OCI-LY1 (cell line): Measurements from ENCODE around the gene ATP7B.
"Not testable (repeated sequence)": the region's sequence is repeated elsewhere in the genome, so short reads cannot be mapped to it uniquely, and the experiment has no call there.

Experiments used
- H2AFZ ChIP-seq: fragments of 200-600 bp; sonication (generic), shearing (Covaris generic); 2 replicates; pipeline ENCODE4 v1.6.0; 2014; ENCODE audit warnings: antibody characterized with exemption, mild to moderate bottlenecking, low read length
- H3F3A ChIP-seq: fragments of 200-600 bp; sonication (generic), shearing (Covaris generic); 2 replicates; pipeline ENCODE4 v1.6.0; 2014; ENCODE audit warnings: mild to moderate bottlenecking, antibody characterized with exemption, low read length, moderate library complexity; ENCODE audit not compliant: insufficient read depth
- H3K27ac ChIP-seq: fragments of 200-600 bp; sonication (generic); 2 replicates; pipeline ENCODE4 v1.5.1; 2014; ENCODE audit warnings: low read length, mixed run types, mild to moderate bottlenecking, low read depth; ENCODE audit not compliant: poor library complexity, severe bottlenecking
- H3K27me3 ChIP-seq: fragments of 200-600 bp; sonication (generic); 2 replicates; pipeline ENCODE4 v1.6.0; 2014; ENCODE audit warnings: antibody characterized with exemption, mild to moderate bottlenecking, low read length, moderate library complexity; ENCODE audit not compliant: insufficient read depth
- H3K36me3 ChIP-seq: fragments of 200-600 bp; sonication (generic); 2 replicates; pipeline ENCODE4 v1.6.1; 2014; ENCODE audit warnings: mild to moderate bottlenecking, antibody characterized with exemption, low read length, moderate library complexity, mixed read lengths; ENCODE audit not compliant: insufficient read depth
- H3K4me1 ChIP-seq: fragments of 200-600 bp; sonication (generic); 2 replicates; pipeline ENCODE4 v1.5.1; 2014; ENCODE audit warnings: mild to moderate bottlenecking, low read length, moderate library complexity; ENCODE audit not compliant: insufficient read depth, severe bottlenecking
- H3K4me2 ChIP-seq: fragments of 200-600 bp; sonication (generic), shearing (Covaris generic); 2 replicates; pipeline ENCODE4 v1.6.1; 2014; ENCODE audit warnings: low read length
- H3K4me3 ChIP-seq: fragments of 200-600 bp; sonication (generic); 2 replicates; pipeline ENCODE4 v1.5.1; 2014; ENCODE audit warnings: low read length, low read depth, mild to moderate bottlenecking, mixed read lengths; ENCODE audit not compliant: poor library complexity, severe bottlenecking
- H3K79me2 ChIP-seq: fragments of 200-600 bp; shearing (Covaris generic); 2 replicates; pipeline ENCODE4 v1.6.1; 2016; ENCODE audit warnings: mixed run types, low read length, mixed read lengths; ENCODE audit not compliant: insufficient read depth
- H3K9ac ChIP-seq: fragments of 200-600 bp; sonication (generic), shearing (Covaris generic); 2 replicates; pipeline ENCODE4 v1.6.1; 2014; ENCODE audit warnings: mild to moderate bottlenecking, low read length, mixed read lengths
- H3K9me2 ChIP-seq: fragments of 200-600 bp; sonication (generic), shearing (Covaris generic); 2 replicates; pipeline ENCODE4 v1.6.1; 2014; ENCODE audit warnings: low read depth, mild to moderate bottlenecking, low read length, mixed read lengths
- H3K9me3 ChIP-seq: fragments of 200-600 bp; shearing (Covaris generic); 2 replicates; pipeline ENCODE4 v1.6.1; 2014; ENCODE audit warnings: low read length, mixed read lengths
- H4K20me1 ChIP-seq: fragments of 200-600 bp; sonication (generic), shearing (Covaris generic); 2 replicates; pipeline ENCODE4 v1.6.0; 2016; ENCODE audit warnings: mild to moderate bottlenecking, low read length; ENCODE audit not compliant: insufficient read depth
- CTCF ChIP-seq: fragments of 200-600 bp; sonication (generic), shearing (Covaris generic); IDR thresholded peaks from 2 replicates; pipeline ENCODE4 v1.5.1; 2017; ENCODE audit warnings: mild to moderate bottlenecking, antibody characterized with exemption, low read length, moderate library complexity, mixed read lengths
- EZH2 ChIP-seq: fragments of 200-600 bp; sonication (generic), shearing (Covaris generic); IDR thresholded peaks from 2 replicates; pipeline ENCODE4 v1.8.0; 2017; ENCODE audit warnings: borderline replicate concordance, mixed run types, mild to moderate bottlenecking, antibody characterized with exemption, low read length, moderate library complexity, mixed read lengths

The ATP7B gene

GRCh38 chr13:51988988-51989618, 22.1 kb downstream of the ATP7B start:
- no peak for TF ChIP-seq CTCF
- no peak for TF ChIP-seq EZH2
- Histone ChIP-seq H2AFZ (no peak overlapping the region), H3K27ac (no peak overlapping the region), H3K79me2 (no peaks in the 10 kb centered on the region), H3K4me3 (no peak overlapping the region), H3K36me3 (no peaks in the 10 kb centered on the region), H4K20me1 (no peaks in the 10 kb centered on the region), H3K4me2 (no peak overlapping the region), H3K27me3 (no peaks in the 10 kb centered on the region), H3K4me1 (no peaks in the 10 kb centered on the region), H3F3A (no peaks in the 10 kb centered on the region), H3K9me3 (no peaks in the 10 kb centered on the region), H3K9ac (no peak overlapping the region), H3K9me2 (no peaks in the 10 kb centered on the region)

- H3K9ac ChIP-seq, H4K20me1 ChIP-seq, H3K4me2 ChIP-seq, H2AFZ ChIP-seq, H3K9me2 ChIP-seq, H3K4me1 ChIP-seq, H3K4me3 ChIP-seq, H3K27me3 ChIP-seq, H3K9me3 ChIP-seq, H3K36me3 ChIP-seq, H3F3A ChIP-seq, H3K79me2 ChIP-seq, H3K27ac ChIP-seq: not testable (repeated sequence)
These were observed 26.3 kb downstream of the ATP7B start for GRCh38 chr13:51984904-51985303.

- not testable (repeated sequence) for H3K79me2 ChIP-seq, H3K9ac ChIP-seq, H3K9me3 ChIP-seq, H2AFZ ChIP-seq, H3K4me3 ChIP-seq, H3K27me3 ChIP-seq, H3F3A ChIP-seq, H3K27ac ChIP-seq, H3K36me3 ChIP-seq, H3K4me2 ChIP-seq, H3K4me1 ChIP-seq, H3K9me2 ChIP-seq, H4K20me1 ChIP-seq
These were observed 28.0 kb downstream of the ATP7B start for GRCh38 chr13:51983292-51983691.

GRCh38 chr13:51981355-51981754, 29.9 kb downstream of the ATP7B start:
- H3K4me2 ChIP-seq = no peak overlapping the region
- H3K9me2 ChIP-seq = no peaks in the 10 kb centered on the region
- no peaks in the 10 kb centered on the region for H3K9me3 ChIP-seq
- no peak overlapping the region for H3K9ac ChIP-seq
- no peaks in the 10 kb centered on the region for H3K4me1 ChIP-seq
- no peak overlapping the region for H3K27ac ChIP-seq
- H3K4me3 ChIP-seq = no peak overlapping the region
- H3K27me3 ChIP-seq = no peaks in the 10 kb centered on the region
- TF ChIP-seq CTCF (no peak), EZH2 (no peak)
- no peaks in the 10 kb centered on the region for H4K20me1 ChIP-seq
- no peaks in the 10 kb centered on the region for H3K79me2 ChIP-seq
- H3F3A ChIP-seq = no peaks in the 10 kb centered on the region
- H2AFZ ChIP-seq = no peak overlapping the region
- no peaks in the 10 kb centered on the region for H3K36me3 ChIP-seq
